Measurements from ENCODE around the gene DLGAP4. TPM values are rescaled to one million over a fixed set of nuclear protein-coding genes. Genes with fewer than 3 reads are reported as not detected.

The DLGAP4 gene
- total and polyA plus RNA-seq, 9 of the 15 experiments (the other 6 are each of a cell fraction or from before 2014, with no cell fraction given) = 0.31 to 34.1 (median 4.5) TPM

DNA sequence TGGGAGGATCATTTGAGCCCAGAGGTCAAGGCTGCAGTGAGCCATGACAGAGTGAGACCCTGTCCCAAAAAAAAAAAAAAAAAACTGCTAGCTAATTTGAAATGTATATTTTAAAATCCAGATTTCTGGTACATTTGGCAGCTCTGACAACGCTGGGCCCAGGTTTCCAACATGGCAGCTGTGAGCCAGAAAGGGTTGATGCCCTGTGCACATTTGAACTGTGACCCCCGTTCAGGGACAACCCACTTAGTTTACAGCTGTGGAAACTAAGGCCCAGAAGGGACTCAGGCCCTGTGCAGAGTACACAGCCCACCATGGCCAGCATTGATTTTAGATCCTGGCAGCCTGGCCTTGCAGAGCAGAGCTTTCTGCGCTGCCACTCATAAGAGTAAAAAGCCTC is 179.1 kb downstream of the DLGAP4 start:
- 79% methylated on average over 3 of the region's 3 CpGs for WGBS (ENCODE audit: insufficient coverage, low coverage, missing lambda C conversion rate)
- CTCF ChIA-PET (ENCODE audit: low intra/inter-chr PET ratio) = no interaction called here
- H3K9ac ChIP-seq (ENCODE audit: insufficient read depth in 1 of 2, low read depth in 2 of 2, low read length in 2 of 2) = no peak overlapping the region
- TF ChIP-seq, protein P1, sequence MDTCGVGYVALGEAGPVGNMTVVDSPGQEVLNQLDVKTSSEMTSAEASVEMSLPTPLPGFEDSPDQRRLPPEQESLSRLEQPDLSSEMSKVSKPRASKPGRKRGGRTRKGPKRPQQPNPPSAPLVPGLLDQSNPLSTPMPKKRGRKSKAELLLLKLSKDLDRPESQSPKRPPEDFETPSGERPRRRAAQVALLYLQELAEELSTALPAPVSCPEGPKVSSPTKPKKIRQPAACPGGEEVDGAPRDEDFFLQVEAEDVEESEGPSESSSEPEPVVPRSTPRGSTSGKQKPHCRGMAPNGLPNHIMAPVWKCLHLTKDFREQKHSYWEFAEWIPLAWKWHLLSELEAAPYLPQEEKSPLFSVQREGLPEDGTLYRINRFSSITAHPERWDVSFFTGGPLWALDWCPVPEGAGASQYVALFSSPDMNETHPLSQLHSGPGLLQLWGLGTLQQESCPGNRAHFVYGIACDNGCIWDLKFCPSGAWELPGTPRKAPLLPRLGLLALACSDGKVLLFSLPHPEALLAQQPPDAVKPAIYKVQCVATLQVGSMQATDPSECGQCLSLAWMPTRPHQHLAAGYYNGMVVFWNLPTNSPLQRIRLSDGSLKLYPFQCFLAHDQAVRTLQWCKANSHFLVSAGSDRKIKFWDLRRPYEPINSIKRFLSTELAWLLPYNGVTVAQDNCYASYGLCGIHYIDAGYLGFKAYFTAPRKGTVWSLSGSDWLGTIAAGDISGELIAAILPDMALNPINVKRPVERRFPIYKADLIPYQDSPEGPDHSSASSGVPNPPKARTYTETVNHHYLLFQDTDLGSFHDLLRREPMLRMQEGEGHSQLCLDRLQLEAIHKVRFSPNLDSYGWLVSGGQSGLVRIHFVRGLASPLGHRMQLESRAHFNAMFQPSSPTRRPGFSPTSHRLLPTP (IDR thresholded peaks at IDR 0.05; ENCODE audit: borderline replicate concordance, extremely low read depth, insufficient read length) = no peak
- no peak for TF ChIP-seq ELF4 (CRISPR knock-in tag; IDR thresholded peaks at IDR 0.05)
- H3K4me3 ChIP-seq = no peak overlapping the region
- in situ Hi-C loops (cut with MboI) = no loop called here
- no peak overlapping the region for H3K27ac ChIP-seq (ENCODE audit: extremely low read depth, low read depth, low read length)
- no peak for ATAC-seq
- no peak overlapping the region for H2AFZ ChIP-seq (ENCODE audit: low read depth, low read length)
- H3K4me1 ChIP-seq (replicated peaks in 1 of 2; ENCODE audit: control insufficient read depth in 2 of 2, insufficient read depth in 2 of 2, low read length in 2 of 2) = no peaks in the 10 kb centered on the region; a peak in 1 of 5 replicates
- H3K4me2 ChIP-seq (ENCODE audit: insufficient read depth, low read length) = no peak overlapping the region
- no TSS peak for BruUV-seq (replicated peaks)
- H3K36me3 ChIP-seq (ENCODE audit: control insufficient read depth, insufficient read depth, low read length) = no peaks in the 10 kb centered on the region
- POLR2A ChIA-PET = interaction anchor here (0.6 to 0.7 kb wide), 4 partner anchors 20 to 375 kb away, joined by 3 read pairs; no protein-coding TSS in a partner anchor
- DNase-seq (ENCODE audit: extremely low read depth in 1 of 4, low spot score in 3 of 4) = no peak
- H3K9me1 ChIP-seq (ENCODE audit: control insufficient read depth, insufficient read depth, low read length) = no peaks in the 10 kb centered on the region
- no peaks in the 10 kb centered on the region; the same call in 1 of the 3 replicates for H3K79me2 ChIP-seq (ENCODE audit: control insufficient read depth, insufficient read depth, low read length)
- H4K20me1 ChIP-seq (replicated peaks; ENCODE audit: control insufficient read depth, insufficient read depth, low read length) = peaks cover 5% of the 10 kb centered on the region
- intact Hi-C loops (cut with micrococcal nuclease) = no loop called here
- H3K9me3 ChIP-seq (replicated peaks; ENCODE audit: control insufficient read depth, insufficient read depth, low read depth, low read length) = no peaks in the 10 kb centered on the region
- FAIRE-seq = peak; percentile 15
- no peaks in the 10 kb centered on the region for H3K27me3 ChIP-seq (ENCODE audit: control insufficient read depth in 2 of 2, insufficient read depth in 2 of 2, low read length in 2 of 2)

Data from K562 (cell line).